NCI-H1048 (cell line): ENCODE data around the gene SPEF1.
"Not testable (repeated sequence)": the region's sequence is repeated elsewhere in the genome, so short reads cannot be mapped to it uniquely, and the experiment has no call there.

ENCODE experiments used
- DNase-seq: peaks from one replicate; lab custom pipeline; 2025; lab: John Stamatoyannopoulos, UW

Gene SPEF1

GRCh38 chr20:3808544-3808943 is 27.3 kb upstream of the SPEF1 start:
- no peak for DNase-seq

- no peak for DNase-seq
These were observed 23.5 kb upstream of the SPEF1 start for GRCh38 chr20:3804781-3805180.

GRCh38 chr20:3804254-3804751 is 23.1 kb upstream of the SPEF1 start:
- DNase-seq = no peak

- no peak for DNase-seq
These were observed 22.6 kb upstream of the SPEF1 start for GRCh38 chr20:3803854-3804253.

- no peak for DNase-seq
These were observed 22.0 kb upstream of the SPEF1 start for GRCh38 chr20:3803289-3803688.

- DNase-seq = no peak
These were observed 21.4 kb upstream of the SPEF1 start for GRCh38 chr20:3802524-3803239.

- no peak for DNase-seq
These were observed 20.6 kb upstream of the SPEF1 start for GRCh38 chr20:3801846-3802245.

GRCh38 chr20:3801299-3801698 is 20.1 kb upstream of the SPEF1 start:
- no peak for DNase-seq

- no peak for DNase-seq
These were observed 19.6 kb upstream of the SPEF1 start for GRCh38 chr20:3800878-3801260.

- DNase-seq = no peak
These were observed 19.1 kb upstream of the SPEF1 start for GRCh38 chr20:3800256-3800877.

- no peak for DNase-seq
These were observed 17.6 kb upstream of the SPEF1 start for GRCh38 chr20:3798908-3799248.

- no peak for DNase-seq
These were observed 17.1 kb upstream of the SPEF1 start for GRCh38 chr20:3798373-3798768.

GRCh38 chr20:3797592-3798372 is 16.5 kb upstream of the SPEF1 start:
- no peak for DNase-seq

GRCh38 chr20:3797226-3797545 is 15.9 kb upstream of the SPEF1 start:
- no peak for DNase-seq

GRCh38 chr20:3796477-3797225 is 15.4 kb upstream of the SPEF1 start:
- no peak for DNase-seq

- DNase-seq = peak; percentile 87
These were observed 14.5 kb upstream of the SPEF1 start, which contains the start of gene CDC25B for GRCh38 chr20:3795511-3796468. TSS of gene CDC25B (plus strand) at chr20:3796310. CDS start at chr20:3796532, 222 bp downstream.

GRCh38 chr20:3794701-3795420 is 13.6 kb upstream of the SPEF1 start:
- no peak for DNase-seq

- not testable (repeated sequence) for DNase-seq
These were observed 12.9 kb upstream of the SPEF1 start for GRCh38 chr20:3794168-3794567.

- not testable (repeated sequence) for DNase-seq
These were observed 8.0 kb upstream of the SPEF1 start for GRCh38 chr20:3789201-3789600.

GRCh38 chr20:3788685-3789155 is 7.5 kb upstream of the SPEF1 start:
- DNase-seq = no peak
